Stimulated activated CD4-positive, alpha-beta T cell treated with anti-CD3 and anti-CD28 coated beads, Interleukin-4, amount 100 ng/mL, for 48 hours (primary cell): ENCODE measurements around the gene TMIGD2.
"Not testable (repeated sequence)": the region's sequence is repeated elsewhere in the genome, so short reads cannot be mapped to it uniquely, and the experiment has no call there.

Source experiments
- DNase-seq, 2 donors: peaks; one replicate each; pipeline ENCODE4 v3.0.0-alpha.2; 2020; ENCODE audit warnings: low read depth in 2 of 2

The TMIGD2 gene, protein sequence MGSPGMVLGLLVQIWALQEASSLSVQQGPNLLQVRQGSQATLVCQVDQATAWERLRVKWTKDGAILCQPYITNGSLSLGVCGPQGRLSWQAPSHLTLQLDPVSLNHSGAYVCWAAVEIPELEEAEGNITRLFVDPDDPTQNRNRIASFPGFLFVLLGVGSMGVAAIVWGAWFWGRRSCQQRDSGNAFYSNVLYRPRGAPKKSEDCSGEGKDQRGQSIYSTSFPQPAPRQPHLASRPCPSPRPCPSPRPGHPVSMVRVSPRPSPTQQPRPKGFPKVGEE

DNA sequence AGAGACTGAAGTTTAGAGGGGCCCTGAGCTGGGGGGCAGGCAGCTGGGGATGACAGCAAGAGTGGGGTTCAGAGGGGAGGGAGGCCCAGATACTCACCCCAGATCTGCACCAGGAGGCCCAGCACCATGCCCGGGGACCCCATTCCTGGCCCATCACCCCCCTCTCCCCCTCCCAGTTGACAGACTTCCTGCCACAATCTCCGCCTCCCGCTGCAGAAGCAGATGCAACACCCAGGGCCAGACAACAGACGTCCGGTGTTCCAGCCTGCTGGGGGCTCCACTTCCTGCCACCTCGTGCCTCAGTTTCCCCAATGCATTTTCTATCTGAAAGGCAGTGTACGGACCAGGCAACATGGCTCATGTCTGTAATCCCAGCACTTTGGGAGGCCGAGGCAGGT lies at the start of gene TMIGD2:
TSS of gene TMIGD2 (minus strand) at position 147 of the 398 bp plus-strand sequence. CDS start at position 143, 4 bp downstream.
- DNase-seq = no peak

DNA sequence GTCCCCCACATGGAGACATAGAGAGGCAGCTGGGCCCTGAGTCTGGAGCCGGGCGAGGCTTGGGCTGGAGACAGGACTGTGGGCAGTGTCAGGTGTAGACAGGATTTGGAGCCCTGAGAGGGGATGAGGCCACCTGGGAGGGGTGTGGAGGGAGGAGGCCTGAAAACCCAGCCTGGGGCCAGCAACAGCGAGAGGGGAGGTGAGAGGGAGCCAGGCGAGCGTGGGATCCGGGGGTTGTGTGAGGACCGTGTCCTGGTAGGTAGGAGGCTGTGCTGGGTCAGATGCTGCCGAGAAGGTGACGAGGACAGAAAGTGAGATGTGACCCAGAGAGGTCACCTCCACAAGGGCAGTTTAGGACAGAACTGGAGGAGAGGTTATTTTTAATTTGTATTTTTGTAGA lies 48.5 kb upstream of the TMIGD2 start:
- DNase-seq = no peak

DNA sequence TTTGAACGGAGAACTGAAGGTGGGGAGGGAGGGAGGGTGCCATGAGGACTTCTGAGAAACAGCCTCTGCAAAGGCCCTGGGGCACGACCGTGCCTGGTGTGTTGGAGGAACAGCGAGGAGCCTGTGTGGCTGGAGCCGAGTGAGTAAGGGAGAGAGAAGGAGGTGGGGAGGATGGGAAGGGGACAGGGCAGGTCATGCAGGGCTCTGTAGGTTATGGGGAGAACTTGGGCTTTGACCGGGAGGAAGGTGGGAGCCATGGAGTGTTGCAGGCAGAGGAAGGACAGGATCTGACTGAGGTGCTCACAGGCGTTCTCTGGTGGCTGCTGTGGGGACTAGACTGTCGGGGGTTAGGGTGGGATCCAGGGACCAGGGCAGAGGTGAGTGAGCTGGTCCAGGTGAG lies 47.9 kb upstream of the TMIGD2 start:
- no peak for DNase-seq

DNA sequence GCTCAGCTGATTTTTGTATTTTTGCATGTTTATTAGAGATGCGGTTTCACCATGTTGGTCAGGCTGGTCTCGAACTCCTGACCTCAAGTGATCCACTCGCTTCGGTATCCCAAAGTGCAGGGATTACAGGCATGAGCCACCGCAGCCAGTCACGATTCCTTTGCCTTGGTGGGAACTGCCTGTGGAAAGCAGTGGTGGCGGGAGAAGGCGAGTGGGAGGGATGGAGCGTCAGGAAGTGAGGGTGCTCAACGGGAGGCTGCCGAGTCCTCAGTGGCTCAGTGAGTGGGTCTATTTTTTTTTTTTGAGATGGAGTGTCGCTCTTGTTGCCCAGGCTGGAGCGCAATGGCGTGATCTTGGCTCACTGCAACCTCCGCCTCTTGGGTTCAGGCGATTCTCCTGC lies 47.0 kb upstream of the TMIGD2 start:
- not testable (repeated sequence) for DNase-seq

DNA sequence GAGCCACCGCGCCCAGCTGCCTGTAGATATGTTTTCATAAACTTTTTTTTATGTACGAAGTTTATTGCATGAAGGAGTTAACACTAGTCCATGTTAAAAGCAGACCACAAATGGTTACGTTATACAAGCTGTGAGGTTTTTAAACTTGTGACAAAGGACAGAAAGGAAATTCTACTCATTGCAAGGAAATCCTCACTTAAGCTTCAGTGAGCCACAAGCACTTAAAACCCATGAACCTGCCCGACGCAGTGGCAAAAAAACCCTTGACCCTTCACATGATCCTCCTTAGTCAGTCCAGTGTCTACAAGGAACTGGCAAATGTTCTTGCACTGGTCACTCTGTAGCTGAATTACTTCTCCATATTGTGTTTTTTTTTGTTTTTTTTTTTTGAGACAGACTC lies 45.3 kb upstream of the TMIGD2 start:
- DNase-seq = no peak

DNA sequence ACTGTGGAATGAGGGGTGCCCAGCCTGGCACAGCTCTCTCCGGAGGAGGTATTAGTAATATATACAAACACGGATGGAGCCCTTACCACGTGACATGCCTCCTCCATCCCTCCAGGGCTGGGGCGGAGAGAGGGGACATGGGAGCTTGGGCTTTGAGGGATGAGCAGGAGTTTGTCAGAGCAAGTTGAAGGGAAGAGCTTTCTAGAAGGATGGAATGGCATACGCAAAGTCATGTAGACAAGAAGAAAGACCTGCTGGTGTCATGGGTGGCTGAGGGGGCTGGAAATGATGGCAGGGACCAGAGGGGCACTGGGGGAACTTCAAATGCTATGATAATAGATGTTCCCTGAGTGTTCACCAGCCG lies 43.8 kb upstream of the TMIGD2 start:
- DNase-seq = no peak

DNA sequence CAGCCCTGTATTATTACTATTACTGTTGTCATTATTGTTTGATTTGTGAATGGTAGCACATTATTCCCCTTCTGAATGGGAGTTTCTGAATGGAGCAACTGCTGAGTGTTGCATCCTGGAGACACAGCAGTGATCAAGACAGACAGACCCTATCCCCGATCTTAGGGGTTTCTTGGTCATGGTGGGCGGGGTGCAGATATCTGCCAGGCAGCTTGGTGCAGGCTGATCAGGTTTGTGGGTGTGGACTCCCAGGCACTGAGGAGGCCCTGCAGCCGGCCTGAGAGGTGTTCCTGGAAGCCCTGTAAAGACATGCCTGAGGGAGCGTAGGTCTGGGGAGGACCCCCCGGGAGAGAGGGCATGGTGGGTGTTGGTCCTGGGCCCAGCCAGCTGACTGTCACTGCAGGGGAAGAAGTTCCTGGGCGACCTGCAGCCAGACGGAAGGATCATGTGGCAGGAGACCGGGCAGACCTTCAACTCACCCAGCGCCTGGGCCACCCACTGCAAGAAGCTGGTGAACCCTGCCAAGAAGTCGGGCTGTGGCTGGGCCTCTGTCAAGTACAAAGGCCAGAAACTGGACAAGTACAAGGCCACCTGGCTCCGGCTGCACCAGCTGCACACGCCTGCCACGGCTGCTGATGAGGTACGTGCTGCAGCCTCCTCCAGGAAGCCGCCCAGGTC lies 43.3 kb upstream of the TMIGD2 start:
- no peak for DNase-seq

DNA sequence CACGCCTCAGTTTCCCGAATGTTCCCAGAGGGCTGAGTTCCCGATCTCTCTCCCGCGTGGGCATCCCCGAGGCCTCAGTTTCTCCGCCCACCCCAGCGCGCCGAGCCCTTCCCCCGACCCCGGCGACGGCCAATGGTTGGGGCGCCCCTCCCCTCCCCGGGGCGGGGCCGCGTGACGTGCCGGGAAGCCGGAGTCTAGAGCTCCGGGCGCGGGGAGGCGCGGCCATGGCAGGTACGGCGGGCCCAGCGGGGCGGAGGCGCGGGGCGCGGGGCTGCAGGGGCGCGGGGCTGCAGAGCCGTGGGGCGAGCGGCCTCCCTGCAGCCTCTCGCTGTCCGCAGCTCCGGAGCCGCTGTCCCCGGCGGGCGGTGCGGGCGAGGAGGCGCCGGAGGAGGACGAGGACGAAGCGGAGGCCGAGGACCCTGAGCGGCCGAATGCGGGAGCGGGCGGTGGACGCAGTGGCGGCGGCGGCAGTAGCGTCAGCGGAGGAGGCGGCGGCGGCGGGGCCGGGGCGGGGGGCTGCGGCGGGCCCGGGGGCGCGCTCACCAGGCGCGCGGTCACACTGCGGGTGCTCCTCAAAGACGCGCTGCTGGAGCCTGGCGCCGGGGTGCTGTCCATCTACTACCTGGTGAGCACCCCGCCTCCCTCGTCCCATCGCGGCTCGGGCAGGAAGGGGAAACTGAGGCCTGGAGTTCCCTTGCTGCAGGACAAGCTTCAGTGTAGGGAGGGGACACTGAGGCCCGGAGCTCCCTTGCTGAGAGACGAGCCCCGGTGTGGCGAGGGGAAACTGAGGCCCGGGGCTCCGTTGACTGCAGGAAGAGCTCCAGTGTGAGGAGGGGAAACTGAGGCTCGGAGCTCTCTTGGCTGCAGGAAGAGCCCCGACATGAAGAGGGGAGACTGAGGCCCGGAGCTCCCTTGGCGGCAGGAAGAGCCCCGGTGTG lies 41.5 kb upstream of the TMIGD2 start, which contains the start of gene MPND:
TSS of gene MPND (plus strand) at position 193 of the 938 bp plus-strand sequence. CDS start at position 225, 32 bp downstream.
- DNase-seq = peak; percentile 88 to 93

DNA sequence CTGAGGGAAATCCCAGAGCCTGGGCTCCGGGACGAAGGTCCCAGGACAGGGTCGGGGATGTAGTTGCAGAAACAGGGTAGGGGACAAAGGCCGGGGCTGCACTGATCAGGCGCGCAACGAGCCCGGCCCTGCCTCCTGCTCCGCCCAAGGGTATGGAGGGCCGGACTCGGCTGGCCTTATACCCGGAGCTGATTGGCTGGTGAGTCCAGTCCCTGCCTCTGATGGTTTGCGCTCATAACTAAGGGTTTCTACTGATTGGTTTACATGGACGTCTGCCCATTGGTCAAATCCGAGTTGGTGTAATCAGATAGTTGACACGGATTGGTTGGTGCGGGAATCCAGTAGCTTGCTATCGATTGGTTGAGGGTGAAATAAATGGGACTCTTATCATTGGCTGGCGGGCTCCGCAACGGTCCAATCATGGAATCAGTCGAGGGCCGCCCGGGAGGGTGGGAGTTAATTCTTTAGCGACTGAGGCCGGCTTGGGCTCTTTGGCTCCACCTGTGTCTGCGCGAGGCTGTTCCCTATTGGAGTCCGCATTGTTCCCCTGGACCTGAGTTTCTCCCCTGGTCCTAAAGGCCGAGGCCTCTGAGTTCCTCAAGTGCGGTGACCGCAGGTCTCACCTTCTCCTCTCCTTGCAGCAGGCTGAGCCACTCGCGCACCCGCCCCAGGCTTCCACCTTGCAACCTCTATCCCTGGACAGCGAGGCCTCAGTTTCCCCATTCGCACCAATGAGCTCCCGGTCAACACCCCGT lies 40.6 kb upstream of the TMIGD2 start:
- DNase-seq = peak; percentile 85 to 90

DNA sequence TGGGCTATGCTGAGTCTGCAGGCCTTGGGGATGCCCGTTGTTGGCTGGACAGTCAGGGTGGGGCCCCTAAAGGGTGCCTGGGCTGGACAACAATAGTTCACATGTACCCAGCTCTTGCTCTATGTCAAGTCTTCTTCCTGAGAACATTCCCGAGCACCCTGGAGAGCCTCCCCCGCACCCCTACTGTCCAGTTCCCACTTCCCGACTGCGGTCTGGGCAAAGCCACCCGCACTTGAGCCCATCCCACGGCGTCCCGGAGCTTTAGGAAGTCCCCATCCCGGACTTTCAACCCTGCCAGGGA lies 40.1 kb upstream of the TMIGD2 start:
- no peak for DNase-seq

DNA sequence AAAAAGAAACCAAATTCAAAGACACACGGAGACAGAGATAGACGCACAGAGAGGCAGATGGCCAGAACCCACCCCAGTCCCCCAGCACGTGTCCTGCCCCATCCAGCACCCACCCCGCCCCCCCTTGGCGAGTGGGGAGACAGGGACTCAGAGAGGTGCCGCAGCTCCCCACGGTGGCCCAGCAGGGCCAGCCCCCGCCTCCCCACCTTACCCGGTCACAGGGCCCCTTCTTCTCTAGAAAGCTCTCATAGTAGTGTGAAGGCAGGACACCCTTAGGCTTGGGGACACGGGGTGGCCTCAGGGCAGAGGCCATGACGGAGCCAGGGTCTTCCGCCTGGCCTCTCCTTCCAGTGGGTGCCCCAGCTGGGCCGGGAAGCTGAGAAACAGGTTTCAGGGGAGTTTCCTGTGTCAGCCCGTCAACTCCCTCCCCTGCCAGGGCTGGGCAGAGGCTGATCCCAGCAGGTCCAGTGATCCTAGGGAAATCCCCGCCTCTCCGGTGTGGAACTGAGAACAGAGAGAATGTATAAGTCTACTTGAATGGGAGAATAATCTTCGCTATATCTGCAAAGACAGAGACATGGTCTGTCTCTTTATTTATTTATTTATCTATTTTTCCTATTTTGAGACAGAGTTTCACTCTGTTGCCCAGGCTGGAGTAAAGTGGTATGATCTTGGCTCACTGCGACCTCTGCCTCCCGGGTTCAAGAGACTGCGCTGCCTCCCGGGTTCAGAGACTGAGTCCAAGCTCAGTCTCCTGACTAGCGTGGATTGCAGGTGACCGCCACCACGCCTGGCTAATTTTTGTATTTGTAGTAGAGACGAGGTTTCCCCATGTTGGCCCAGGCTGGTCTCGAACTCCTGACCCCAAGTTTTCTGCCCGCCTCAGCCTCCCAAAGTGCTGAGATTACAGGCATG lies 36.5 kb upstream of the TMIGD2 start, which contains the start of gene STAP2:
TSS of gene STAP2 (minus strand) at position 387 of the 915 bp plus-strand sequence. CDS start at position 313, 74 bp downstream.
- no peak for DNase-seq

DNA sequence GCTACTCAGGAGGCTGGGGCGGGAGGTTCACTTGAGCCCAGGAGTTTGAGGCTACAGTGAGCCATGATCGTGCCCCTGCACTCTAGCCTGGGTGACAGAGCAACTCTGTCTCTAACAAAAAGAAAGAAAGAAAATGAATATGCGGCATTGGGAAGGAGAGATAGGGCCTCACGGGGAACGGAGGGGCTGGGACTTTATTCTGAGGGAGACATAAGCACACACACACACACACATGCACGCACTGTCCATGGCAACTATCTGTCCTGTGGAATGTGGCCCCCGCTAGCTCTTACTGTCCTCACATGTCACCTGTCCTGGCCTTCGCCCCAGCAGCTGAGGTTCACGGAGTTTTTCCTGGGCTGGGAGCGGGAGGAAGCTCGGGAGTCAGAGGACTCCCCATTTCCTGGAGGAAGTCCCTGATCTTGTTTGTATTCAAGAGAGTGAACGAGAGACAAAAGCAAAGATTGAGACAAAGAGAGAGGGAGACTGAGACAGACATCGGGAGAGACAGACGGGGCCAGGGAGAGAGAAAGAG lies 35.8 kb upstream of the TMIGD2 start:
- DNase-seq = no peak

DNA sequence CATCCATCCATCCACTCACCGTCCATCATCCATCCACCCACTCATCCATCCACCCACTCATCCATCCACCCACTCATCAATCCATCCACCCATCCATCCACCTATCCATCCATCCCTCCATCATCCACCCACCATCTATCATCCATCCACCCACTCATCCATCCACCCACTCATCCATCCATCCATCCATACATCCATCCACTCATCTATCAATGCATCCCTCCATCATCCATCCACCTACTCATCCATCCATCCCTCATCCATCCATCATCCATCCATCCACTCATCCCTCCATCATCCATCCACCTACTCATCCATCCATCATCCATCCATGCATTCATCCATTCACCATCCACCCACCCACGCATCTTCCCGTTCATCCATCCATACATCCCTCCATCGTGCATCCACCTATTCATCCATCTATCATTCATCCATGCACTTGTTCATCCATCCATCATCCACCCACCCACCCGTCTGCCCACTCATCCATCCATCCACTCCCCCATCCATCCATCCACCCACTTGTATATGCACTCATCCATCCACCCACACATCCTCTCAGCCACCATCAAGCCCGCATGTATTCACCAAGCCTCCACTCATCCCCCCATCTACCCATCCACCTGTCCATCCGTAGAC lies 32.9 kb upstream of the TMIGD2 start:
- no peak for DNase-seq

DNA sequence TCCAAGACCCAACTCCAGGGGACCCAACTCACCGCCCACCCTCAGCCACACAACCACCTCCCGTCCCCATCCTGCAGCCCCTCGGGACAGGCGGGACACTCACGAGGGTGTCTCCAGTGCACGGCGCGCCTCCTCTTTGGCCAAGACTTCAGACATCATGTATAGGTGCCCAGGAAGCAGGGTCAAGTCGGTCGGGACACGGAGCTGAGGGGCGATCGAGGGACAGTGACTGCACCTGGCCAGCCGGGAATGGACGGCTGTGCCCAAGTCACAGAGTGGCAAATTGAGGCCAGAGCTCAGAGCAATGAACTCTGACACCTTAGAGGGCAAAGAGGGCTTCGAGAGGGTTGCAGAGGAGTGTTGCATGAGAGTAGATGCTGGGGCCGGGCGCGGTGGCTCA lies 27.7 kb upstream of the TMIGD2 start:
- no peak for DNase-seq

DNA sequence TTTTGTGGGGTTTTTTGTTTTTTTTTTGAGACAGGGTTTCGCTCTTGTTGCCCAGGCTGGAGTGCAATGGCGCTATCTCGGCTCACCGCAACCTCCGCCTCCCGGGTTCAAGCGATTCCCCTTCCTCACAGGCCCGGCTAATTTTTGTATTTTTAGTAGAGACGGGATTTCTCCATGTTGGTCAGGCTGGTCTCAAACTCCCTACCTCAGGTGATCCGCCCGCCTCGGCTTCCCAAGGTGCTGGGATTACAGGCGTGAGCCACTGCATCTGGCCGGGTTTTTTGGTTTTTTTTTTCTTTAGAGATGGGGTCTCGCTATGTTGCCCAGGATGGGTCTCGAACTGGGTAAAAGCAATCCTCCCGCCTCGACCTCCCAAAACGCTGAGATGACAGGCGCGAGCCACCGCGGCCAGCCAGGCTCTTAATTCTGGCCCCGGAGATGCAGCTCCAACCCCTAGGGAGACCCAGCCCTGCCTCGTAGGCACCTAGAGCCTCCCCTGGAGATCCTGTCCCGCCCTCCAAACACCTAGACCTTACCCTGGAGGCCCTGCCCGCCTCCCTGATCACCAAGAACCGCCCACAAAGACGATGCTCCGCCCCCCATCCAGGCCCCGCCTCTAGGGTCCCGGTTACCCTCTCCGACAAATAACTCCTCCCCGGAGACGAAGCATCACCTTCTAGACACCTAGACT lies 26.9 kb upstream of the TMIGD2 start:
- DNase-seq = peak in 1 of 2 donors; percentile 65

DNA sequence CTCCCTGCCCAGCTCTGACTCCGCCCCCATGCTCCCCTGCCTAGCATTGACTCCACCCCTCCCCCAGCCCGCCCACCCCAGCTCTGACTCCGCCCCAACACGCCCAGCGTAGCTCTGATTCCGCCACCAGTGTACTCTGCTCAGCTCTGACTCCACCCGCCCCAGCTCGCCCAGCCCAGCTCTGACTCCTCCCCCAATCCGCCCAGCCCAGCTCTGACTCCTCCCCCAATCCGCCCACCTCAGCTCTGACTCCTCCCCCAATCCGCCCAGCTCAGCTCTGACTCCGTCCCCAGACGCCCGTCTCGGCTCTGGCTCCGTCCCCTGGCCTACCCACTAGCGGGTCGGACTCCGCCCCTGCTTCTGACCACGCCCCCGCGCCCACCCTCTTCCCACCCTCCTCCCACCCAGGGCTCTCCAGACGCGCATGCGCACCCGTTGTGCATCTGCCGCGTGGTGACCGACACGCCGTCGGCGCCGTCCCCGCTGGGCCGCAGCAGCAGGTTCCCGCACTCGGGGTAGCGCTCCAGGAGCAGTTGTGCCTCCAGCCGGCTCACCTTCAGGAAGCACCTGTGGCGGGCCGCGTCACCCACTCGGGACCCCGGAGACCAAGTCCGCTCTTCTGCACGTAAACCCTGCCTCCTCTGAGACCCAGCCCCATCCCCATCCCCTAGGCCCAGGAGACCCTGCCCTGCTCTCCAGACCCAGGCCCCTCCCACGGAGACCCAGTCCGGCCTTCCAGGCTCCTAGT lies 26.2 kb upstream of the TMIGD2 start:
- peak; percentile 89 to 99 for DNase-seq

DNA sequence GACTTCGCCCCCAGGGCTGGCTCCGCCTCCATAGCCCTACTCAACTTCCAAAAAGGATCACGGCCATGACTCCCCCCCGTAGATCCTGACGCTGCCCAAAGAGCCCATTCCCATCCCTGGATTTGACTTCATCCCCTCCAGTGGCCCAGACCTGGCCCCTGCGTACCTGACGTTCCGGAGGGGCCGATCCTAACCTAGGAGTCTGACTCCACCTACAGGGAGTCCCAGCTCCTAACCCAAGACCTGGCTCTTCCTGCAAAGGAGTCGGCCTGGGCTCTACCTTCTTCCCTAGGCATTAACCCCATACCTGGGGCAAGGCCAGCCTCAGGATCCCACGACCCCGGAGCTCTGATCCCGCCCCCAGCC lies 25.7 kb upstream of the TMIGD2 start:
- DNase-seq = no peak

DNA sequence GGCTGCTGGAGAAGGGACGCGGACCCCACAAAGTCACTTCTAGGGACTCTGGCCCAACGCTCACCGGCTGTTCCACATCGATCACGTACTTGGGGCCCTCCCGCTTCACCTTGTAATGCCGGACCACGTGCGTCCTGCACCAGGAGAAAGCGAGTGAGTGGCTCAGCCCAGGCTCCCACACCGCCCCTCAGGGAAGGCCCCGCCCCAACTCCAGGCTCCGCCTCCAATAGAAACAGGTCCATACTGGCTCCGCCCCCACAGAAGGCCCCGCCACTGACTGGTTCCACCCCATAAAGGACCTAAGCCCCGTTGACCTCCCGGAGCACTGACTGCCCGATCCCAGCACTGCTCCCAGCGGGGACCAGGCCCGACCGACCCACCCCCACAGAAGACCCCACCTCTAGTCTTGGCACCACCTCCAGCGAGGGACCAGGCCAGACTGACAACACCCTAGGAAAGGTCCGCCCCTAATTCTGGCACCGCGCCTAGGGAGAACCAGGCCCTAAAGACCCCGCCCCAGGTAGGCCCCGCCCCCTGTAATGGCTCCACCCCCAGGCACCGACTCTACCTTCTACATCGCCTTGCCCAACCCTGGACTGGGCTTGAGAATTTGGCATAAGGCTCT lies 25.2 kb upstream of the TMIGD2 start:
- peak; percentile 64 to 91 for DNase-seq
